Measurements from ENCODE around the gene MAGEA4. TPM values are rescaled to one million over a fixed set of nuclear protein-coding genes. Genes with fewer than 3 reads are reported as not detected.

Gene MAGEA4
- total RNA-seq, 4 donors from 2014 or later, result not detected

GRCh38 chrX:151973851-151974335 is 61.2 kb downstream of the MAGEA4 start:
- in situ Hi-C loops (cut with MboI; ENCODE audit: low sequenced_read_pairs in 4 of 4) (no loop called here), intact Hi-C loops (cut with DNase I; ENCODE audit: low total_unique reads) (no loop called here)
- Histone ChIP-seq H3K36me3 (no peaks in the 10 kb centered on the region), H3K9me3 (no peaks in the 10 kb centered on the region), H3K27ac (peak overlapping the region; percentile 37 to 57 (median 52)), H3K4me1 (no peaks in the 10 kb centered on the region), H3K27me3 (peaks cover 0 to 3% (median 0%) of the 10 kb centered on the region in 3 donors), H3K4me3 (peak overlapping the region; percentile 31 to 52 (median 42))
- ATAC-seq (no peak), DNase-seq (no peak)
- no peak for TF ChIP-seq CTCF (IDR thresholded peaks at IDR 0.05 in 4 of 5, conservative IDR thresholded peaks at IDR 0.05 in 1 of 5)

MicroRNAs encoded within 50 kb of the gene (microRNA counts, 767-probe panel; counts per million panel counts)
- microRNA hsa-miR-224-5p (356 to 448 counts per million in 2 donors), microRNA hsa-miR-452-5p (356 to 448 counts per million in 2 donors)

Small RNA genes within 50 kb of the gene (microRNA-seq; reads per million reads assigned to microRNA genes)
- 87.5 to 113 reads per million in 2 donors for gene MIR224 (ENCODE audit: borderline replicate concordance in 2 of 2)
- gene MIR452 (ENCODE audit: borderline replicate concordance in 2 of 2), result 46.1 to 66.6 reads per million in 2 donors

Other genes with a start within 250 kb of the MAGEA4 start
- gene PRRG3, start 217.4 kb upstream of the MAGEA4 start, total RNA-seq, result under 1 TPM in 2 of 4 donors, not detected in 2; 0.04 to 0.39 TPM
- gene FATE1, start 196.9 kb upstream of the MAGEA4 start, total RNA-seq, result not detected
- not detected for gene CNGA2, start 178.1 kb upstream of the MAGEA4 start, total RNA-seq
- gene GABRE, start 61.8 kb downstream of the MAGEA4 start, total RNA-seq, result 1 to 10 TPM in 3 of 4 donors, under 1 TPM in 1; 0.26 to 4.8 (median 2.3) TPM
- gene MAGEA10, start 225.7 kb downstream of the MAGEA4 start, total RNA-seq, result not detected

Data from gastrocnemius medialis (tissue), 4 donors.